Posterior cingulate gyrus (tissue), 11 donors: ENCODE data around the gene F5.
A peak's percentile ranks its signal among the peaks of the same experiment; 100 is the strongest.

Experiments
- DNase-seq, 10 donors: peaks; one replicate each; pipeline versions ENCODE4 v3.0.0 to v3.0.0-alpha.2; 2020 to 2021; ENCODE audit warnings: mixed read lengths in 3 of 10
- intact Hi-C: fragments of 100-400 bp; cut with DNase I; formaldehyde crosslinking; loops from one replicate; pipeline ENCODE4 v1.15.1; 2023

Gene F5

DNA sequence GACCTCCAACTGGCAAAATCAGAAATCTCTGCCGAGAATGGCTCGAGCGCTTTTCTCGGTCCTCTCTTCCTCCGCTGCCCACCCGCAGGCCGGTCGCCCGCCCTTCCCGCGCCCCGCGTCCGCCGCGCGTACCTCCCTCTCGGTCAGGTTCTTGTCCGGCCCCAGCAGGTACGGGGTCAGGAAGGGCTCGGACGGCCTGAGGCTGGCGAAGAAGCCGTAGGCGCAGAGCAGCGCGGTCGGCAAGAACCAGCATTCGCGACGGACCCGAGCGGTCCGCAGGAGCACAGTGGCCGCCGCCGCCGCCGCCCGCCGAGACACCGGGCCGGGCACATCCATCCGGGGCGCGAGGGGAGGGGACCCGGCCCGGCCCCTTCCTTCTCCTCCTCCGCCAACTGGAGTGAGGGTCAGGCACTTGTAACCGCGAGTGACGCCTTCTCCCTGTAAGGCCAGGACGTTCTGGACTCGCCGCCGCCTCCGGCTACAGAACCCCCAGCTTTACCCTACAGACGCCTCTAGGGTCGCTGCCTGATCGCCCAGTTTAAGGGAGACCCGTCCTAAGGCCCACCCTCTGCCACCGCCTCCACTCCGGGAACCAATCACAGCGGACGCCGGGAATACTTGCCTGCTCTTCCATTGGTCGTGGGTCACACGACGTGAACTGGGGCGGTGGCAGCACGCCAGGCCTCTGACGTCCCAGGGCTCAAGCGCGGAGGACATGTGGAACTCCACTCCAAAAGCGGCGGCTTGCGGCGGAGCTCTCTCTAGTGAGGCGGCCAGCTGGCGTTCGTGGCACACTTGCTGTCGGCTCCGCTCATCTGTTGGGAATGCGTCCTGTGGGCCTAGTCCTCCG is 100.6 kb downstream of the F5 start, which contains the start of gene SLC19A2:
Gene SLC19A2 (minus strand): TSS at position 514 of the 850 bp plus-strand sequence. CDS start 178 bp downstream, at position 336.
- intact Hi-C loops: loop anchor here (5.0 to 10.0 kb wide), 2 partner anchors 61 to 118 kb away; partner anchors contain the start of genes BLZF1, CCDC181 and NME7
- DNase-seq: peak; percentile 98 to 100 (median 100)

DNA sequence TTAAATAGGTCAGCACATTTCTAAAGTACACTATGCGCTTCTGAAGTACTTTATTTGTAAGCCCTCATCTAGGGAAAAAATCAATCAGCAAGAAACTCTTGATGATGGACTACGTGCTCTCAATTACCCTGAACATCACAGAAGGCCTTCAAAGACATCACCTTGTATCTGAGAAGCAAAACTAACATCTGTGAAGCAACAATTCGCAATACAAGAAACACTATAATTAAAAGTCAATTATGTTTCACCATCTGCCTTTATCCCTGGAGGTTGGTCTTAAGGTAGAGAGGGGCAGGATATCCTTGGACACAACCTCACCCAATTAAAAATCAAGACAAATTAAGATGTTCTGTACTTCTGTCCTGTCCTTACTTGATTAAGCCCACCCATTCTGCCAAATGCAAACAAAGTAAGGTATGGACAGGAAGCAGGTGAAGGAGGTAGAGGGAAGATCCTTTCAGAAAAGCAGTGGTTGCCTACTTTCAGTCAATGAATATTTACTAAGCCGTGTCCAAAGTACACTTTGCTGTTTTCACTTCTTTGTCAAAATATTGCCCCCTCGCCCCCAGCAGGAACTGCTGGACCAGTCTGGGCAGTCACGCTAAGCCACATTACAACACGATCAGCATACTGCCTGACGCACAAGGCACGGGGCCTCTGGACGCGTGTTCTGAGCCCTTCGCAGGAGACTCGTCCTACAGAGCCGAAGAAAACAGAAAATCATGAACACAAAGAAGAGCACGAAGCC is 101.4 kb downstream of the F5 start:
- intact Hi-C loops: loop anchor here (5.0 to 10.0 kb wide), 2 partner anchors 60 to 118 kb away; partner anchors contain the start of genes BLZF1, CCDC181 and NME7
- peak in 6 of 10 donors; percentile 28 to 87 (median 42) for DNase-seq

DNA sequence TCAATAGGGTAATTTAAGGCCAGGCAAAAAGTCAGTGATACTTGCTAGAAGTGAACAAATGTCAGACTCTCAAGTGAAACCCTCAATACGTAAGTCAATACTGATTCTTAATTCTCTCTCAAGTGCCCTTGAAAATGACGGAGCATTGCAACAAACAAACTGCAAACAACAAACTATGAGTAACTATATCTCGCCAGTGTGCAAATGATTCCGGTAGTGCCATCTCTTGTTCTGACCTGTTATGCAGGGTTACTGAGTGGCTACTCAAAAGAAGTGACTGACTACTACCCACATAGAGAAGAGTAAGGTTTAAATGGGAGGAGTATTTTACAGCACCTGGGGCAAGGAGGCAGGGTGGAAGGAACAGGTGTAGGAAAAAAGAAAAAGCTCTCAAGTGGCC is 102.2 kb downstream of the F5 start:
- intact Hi-C loops: loop anchor here (10.0 kb wide), 1 partner anchor 59 kb away; the partner anchor contains the start of gene CCDC181
- no peak for DNase-seq

DNA sequence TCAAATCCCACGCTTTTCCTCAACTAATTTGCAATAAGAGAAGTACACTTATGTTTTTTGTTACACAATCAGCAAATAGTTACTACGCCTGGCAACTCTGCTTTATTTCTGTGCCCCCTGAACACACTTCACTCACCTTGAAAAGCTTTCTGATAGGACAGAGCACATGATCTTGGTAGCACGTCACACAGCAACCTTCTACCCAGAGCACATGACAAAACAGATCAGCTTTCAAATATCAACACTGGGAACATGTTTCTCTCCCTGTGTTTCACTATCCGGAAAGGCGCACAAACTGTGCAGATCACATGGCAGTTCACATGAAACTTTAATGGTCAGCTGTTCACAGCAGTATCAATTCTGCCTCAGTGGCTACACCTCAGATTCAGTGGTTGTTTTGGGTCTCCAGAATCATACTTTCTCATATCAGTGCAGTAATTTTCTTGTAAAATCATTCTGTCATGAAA is 102.7 kb downstream of the F5 start:
- DNase-seq: no peak
- intact Hi-C loops: loop anchor here (10.0 kb wide), 1 partner anchor 59 kb away; the partner anchor contains the start of gene CCDC181

DNA sequence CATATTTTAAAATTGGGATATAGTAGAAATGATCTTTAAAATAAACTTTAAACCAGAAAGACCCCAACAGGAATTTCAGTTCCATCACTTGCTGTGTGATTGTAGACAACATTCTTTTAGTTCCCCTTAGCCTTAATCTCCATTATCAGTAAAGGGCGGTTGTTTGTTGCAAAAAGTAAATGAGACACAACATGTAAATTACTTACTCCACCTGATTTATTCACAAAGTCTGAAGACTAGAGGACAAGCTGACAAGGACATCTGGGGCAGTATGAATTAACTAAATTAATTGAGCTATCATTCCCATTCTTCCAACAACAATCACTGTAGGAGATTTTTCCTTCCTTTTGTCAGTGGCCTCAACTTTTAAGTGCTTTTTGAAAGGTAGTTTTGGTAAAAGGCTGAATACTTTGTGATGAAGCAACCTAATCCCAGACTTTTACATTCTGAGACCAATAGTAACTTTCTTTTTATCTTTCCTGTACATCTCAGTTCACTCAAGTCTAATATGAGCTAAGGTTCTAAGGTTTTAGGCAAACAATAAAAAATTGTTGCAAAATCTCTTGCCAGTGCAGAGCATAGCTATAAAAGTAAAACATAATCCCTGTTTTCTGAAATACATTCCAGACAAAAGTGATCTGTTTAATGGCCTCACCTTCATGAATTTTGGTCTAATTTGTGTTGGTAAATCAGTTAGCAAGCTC is 106.8 kb downstream of the F5 start:
- DNase-seq: no peak
- intact Hi-C loops: loop anchor here (10.0 kb wide), 1 partner anchor 55 kb away; the partner anchor contains the start of gene CCDC181

DNA sequence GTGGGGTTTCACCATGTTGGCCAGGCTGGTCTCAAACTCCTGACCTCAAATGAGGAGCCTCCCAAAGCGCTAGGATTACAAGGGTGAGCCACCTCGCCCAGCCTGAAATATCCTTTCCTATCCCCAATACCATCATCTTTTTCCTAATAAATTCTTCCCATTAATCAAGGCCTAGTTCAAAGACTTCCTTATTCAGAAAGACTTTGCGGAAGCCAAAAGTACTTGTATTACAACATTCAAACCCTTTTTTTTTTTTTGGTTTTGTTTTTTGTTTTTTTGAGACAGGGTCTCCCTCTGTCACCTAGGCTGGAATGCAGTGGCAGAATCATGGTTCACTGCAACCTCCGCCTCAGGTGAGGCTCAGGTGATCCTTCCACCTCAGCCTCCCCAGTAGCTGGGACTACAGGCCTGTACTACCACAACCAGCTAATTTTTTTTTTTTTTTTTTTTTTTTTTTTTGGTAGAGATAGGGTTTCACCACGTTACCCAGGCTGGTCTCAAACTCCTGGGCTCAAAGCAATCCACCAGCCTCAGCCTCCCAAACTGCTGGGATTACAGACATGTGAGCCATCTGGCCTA is 108.1 kb downstream of the F5 start:
- no peak for DNase-seq
- intact Hi-C loops: no loop called here

DNA sequence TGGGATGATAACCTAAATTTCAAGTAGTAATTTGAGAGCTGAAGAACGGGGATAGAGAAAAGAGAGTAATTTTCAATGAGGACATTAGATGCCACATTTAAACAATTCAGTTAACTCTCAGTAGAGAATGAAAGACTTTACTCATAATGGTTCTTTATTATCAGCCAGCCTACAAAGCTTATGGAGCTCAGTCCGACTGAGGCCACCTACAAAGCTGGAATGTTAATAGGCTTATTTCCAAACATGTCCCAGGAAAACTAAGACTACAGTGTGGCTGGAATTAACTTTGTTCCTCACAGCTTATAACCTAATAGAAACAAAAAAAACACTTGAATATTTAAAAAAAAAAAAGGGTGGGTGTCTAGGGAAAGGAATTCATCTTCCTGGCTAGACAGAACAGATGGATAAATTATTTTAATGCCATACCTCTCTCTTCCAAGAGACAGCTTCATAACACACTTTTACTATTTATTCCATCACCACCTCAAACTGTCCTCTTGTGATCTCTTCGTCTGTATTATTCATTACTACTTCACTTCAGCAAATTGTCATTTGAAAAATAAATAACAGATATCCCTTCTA is 110.4 kb downstream of the F5 start:
- intact Hi-C loops: no loop called here
- DNase-seq: no peak

DNA sequence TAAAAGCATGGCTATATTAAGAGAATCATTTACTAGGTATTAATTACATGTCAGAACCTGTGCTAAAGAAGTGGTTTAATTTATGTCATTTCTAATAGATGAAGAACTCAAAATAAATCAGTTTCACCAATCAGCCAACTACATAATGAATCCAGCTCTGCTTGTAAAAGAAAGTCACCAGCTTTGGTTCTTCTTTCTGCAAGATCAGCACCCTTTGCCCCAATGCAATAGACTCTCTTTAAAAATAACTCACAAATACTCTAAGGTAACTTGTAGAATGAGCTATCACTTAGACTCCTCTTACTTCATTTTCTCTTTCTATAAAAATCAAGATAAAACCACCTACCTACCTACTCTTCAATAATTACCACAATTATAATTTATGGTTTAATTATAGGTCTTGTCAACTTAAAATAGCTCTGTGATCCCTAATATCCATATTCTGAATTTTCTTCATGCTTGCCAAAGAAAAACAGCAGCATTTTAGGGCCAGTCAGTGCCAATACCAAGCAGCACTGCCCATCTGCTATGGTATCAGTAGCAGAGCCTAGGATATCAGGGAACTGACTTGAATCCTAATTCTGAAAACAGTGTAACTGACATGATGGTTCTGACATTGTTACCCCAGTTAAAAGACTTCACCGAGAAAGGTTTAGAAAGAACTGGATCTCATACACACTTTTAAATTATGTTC is 111.8 kb downstream of the F5 start:
- no peak for DNase-seq
- intact Hi-C loops: no loop called here

DNA sequence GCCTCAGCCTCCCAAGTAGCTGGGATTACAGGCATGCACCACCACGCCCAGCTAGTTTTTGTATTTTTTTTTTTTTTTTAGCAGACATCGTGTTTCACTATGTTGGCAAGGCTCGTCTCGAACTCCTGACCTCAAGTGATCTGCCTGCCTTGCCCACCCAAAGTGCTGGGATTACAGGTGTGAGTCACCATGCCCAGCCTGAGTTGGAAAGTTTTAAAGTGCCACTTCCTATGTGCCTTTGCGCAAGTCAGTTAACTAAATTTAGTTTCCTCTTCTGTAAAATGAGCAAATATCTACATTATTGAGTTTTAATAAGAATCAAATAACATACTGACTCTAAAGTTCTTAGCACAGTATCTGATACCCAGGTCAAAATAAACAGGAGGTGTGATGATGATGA is 112.9 kb downstream of the F5 start:
- DNase-seq: no peak
- intact Hi-C loops: no loop called here

DNA sequence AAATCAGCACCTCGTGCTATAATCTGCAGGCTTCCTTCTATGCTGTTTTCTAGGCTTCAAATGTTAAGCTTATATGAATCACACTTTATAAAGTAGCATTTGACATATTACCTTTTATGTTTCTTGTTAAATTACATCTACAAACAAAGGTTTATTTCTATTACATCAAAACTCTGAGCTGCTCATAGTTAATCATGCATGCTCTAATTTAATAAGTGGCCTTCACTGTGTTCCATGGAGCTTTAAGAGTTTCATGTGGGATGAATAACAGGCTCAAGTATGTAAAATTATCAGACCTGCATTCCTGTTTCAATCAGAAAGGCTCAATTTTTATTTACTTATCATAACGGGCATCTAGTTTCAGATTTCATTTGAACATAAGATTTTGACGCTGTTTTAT is 113.5 kb downstream of the F5 start:
- no peak for DNase-seq
- intact Hi-C loops: no loop called here

DNA sequence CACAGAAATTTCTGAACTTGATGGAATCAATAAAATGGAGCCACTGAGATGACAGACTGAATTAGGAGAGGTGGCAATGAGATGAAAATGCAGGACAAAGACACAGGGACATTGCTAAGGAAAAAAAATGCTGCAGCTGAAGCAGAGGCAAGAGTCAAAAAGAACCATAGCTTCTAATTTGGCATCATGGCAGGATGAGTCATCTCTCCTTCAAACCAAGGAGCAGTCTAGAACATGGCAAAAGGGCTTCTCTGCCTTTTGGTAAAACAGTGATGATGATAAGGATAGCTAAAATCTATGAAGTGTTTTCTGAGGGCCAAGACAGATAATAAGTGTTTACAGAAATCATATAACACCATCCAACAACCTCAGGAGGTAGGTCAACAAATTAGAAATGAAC is 117.3 kb downstream of the F5 start:
- DNase-seq: no peak
- intact Hi-C loops: no loop called here

DNA sequence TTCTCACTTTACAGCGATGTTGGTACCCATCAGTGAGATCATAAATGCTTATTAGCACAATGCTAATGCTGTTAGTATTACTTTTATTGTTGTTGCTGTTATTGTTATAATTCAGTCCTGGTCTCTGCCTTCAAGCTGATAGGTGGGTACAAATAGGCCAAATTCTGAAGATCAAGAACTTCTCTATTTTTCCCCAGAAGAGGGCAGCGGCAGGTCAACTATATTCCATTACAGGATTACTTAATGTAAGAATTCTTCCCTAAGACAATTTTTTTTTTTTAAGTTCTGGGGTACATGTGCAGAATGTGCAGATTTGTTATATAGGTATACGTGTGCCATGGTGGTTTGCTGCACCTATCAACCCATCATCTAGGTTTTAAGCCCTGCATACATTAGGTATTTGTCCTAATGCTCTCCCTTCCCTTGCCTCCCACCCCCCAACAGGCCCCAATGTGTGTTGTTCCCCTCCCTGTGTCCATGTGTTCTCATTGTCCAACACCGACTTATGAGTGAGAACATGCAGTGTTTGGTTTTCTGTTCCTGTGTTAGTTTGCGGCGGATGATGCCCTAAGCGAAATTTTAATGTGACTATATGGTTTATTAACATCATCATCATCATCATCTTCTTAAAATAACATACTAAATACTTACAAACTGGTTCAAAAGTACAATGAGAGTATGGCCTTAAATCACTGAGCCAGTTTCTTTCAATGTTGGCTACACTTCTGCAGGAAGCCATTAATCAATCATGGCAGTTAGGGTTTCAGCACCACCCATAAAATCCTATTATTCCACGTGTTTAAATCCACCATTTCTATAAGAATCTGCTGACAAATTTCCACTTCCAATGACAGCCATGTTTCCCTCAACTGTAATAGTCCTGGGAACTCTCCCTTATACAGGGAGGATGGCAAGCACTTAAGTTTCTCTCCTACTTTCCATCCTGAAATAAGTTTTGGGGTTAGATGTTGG is 119.7 kb downstream of the F5 start:
- intact Hi-C loops: loop anchor here (1.0 kb wide), 1 partner anchor 80 kb away; no protein-coding TSS in a partner anchor
- no peak for DNase-seq

DNA sequence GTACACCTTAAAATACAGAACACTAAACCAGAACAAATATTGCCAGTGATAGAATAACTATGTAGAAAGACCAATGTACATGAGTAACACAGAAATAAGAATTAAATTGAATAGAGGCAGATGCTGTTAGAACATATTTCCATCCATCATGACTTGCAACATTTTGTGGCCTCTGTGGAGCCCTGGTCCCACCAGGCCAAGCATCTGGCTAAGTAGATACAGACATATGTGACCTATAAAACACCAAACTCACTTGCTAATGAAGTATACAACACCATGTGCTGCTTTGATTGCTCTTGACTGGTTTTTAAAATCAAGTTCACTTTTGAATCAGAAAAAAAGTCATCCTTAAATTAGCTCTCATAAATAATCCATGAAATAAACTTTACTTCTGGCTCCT is 121.0 kb downstream of the F5 start:
- peak in 1 of 10 donors; percentile 37 for DNase-seq
- intact Hi-C loops: no loop called here
